ENCODE measurements around the gene DOCK3.

DNA sequence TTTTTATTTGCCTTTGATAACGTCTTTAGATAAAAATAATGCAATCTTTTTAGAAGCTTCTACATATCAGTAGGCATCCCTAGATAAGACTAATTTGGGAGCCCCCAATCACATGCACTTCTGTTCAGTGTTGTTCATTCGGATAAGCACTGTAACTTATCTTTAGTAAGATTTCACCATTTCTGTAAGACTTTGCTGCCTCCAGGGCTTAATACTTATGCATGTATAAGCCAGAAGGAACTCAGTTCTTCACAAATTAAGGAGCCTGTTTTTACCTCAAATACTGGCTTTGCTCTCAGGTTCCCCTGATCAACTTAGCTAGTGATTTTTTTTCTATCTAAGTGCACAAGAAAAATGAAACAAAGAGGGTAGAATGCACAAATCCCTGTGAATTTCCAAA is 20.3 kb downstream of the DOCK3 start:
- TF ChIP-seq SIN3A (IDR thresholded peaks at IDR 0.05; ENCODE audit: borderline replicate concordance, insufficient read depth, low read length) (no peak), POLR2AphosphoS5 (IDR thresholded peaks at IDR 0.05; ENCODE audit: low read depth, low read length) (no peak), TAF1 (IDR thresholded peaks at IDR 0.05; ENCODE audit: borderline replicate concordance, insufficient read depth, low read length) (no peak), REST (IDR thresholded peaks at IDR 0.05; ENCODE audit: insufficient read depth in 1 of 2, low read depth in 2 of 2, low read length in 2 of 2) (no peak), FOXP2 (optimal IDR thresholded peaks at IDR 0.05; ENCODE audit: borderline replicate concordance, extremely low read depth, extremely low read length, insufficient read depth) (no peak)

Data from PFSK-1 (cell line).